ENCODE measurements around the gene TGOLN2. TPM values are rescaled to one million over a fixed set of nuclear protein-coding genes. Genes with fewer than 3 reads are reported as not detected.

Gene TGOLN2
- total RNA-seq, 4 donors from 2014 or later, result 101 to 148 (median 136) TPM

DNA sequence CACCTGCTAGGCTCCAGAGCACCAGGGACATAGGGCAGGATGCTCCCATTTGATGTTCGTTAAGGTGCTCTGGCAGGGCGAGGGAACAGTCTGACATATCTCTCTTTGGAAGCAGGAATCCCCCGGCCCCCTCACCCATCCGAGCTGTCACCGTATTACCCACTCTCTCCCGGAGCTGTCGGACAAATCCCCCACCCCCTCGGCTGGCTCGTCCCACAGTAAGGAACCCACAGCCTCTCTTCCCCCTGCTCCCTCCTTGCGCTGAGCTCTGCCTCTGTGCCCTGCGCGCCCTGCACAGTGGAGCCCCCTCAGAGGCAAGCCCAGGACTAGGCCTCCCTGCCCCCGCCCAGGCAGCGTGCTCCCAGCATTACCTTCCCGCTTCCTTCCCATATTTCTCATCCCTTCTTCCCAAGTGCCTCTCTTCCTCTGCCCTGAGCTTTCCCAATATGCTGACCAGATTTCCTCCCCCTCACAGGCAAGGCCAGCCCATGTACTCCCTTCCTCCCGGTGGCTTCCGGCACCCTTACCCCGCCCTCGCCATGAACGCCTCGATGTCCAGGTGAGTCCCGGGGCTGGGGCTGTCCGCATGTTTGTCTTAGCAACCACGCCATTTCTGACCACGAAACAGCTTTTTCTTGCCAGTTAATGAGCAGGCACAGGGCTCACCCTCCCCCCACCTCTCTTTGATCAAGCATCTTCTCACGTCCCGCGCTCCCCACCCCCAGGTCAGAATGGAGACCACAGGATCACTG lies 23.8 kb downstream of the TGOLN2 start:
- TF ChIP-seq, protein P1, sequence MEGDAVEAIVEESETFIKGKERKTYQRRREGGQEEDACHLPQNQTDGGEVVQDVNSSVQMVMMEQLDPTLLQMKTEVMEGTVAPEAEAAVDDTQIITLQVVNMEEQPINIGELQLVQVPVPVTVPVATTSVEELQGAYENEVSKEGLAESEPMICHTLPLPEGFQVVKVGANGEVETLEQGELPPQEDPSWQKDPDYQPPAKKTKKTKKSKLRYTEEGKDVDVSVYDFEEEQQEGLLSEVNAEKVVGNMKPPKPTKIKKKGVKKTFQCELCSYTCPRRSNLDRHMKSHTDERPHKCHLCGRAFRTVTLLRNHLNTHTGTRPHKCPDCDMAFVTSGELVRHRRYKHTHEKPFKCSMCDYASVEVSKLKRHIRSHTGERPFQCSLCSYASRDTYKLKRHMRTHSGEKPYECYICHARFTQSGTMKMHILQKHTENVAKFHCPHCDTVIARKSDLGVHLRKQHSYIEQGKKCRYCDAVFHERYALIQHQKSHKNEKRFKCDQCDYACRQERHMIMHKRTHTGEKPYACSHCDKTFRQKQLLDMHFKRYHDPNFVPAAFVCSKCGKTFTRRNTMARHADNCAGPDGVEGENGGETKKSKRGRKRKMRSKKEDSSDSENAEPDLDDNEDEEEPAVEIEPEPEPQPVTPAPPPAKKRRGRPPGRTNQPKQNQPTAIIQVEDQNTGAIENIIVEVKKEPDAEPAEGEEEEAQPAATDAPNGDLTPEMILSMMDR (IDR thresholded peaks at IDR 0.05), result no peak
- TF ChIP-seq POLR2AphosphoS5 (IDR thresholded peaks at IDR 0.05), result no peak
- intact Hi-C loops (cut with DNase I), result loop anchor here (5.0 kb wide), 1 partner anchor 172 kb away; the partner anchor contains the start of gene TCF7L1

DNA sequence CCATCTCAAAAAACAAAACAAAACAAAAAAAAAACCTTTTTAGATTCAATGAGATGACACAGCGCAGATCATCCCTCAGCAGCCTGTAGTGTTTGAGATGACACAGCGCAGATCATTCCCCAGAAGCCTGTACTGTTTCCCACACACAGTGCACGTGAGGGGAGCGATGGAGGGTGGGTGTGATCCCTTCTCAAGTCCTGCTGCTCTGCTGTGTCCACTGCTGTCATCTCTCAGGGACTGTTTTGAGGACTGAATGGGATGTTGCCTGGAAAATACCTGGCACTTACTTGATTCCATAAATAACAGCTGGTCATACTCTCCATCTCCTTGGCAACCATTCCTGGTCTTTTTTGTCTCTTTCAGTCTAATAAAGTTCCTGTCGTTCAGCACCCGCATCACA lies 25.7 kb downstream of the TGOLN2 start:
- no peaks in the 10 kb centered on the region for H3K9me3 ChIP-seq
- 56% methylated on average over 6 of the region's 6 CpGs for WGBS
- H3K27ac ChIP-seq (replicated peaks in 1 of 4), result no peak overlapping the region
- peaks cover 0 to 20% (median 10%) of the 10 kb centered on the region in 4 donors for H3K4me1 ChIP-seq
- intact Hi-C loops (cut with DNase I), result loop anchor here (5.0 kb wide), 1 partner anchor 170 kb away; the partner anchor contains the start of gene TCF7L1
- no peaks in the 10 kb centered on the region for H3K27me3 ChIP-seq
- peaks cover 14 to 52% (median 43%) of the 10 kb centered on the region in 4 donors for H3K36me3 ChIP-seq
- TF ChIP-seq, protein P1 (IDR thresholded peaks at IDR 0.05), result no peak
- TF ChIP-seq POLR2A (IDR thresholded peaks at IDR 0.05; ENCODE audit: low read depth), result no peak
- TF ChIP-seq EP300 (IDR thresholded peaks at IDR 0.05), result no peak
- no peak for TF ChIP-seq POLR2AphosphoS5 (IDR thresholded peaks at IDR 0.05)
- DNase-seq (ENCODE audit: extremely low spot score), result no peak
- H3K4me3 ChIP-seq, result no peak overlapping the region

More for the DNA sequence above, 23.8 kb downstream of the TGOLN2 start:
- Histone ChIP-seq H3K9me3 (no peaks in the 10 kb centered on the region), H3K27me3 (no peaks in the 10 kb centered on the region), H3K4me1 (peaks cover 9 to 23% (median 17%) of the 10 kb centered on the region in 4 donors), H3K36me3 (peaks cover 20 to 64% (median 52%) of the 10 kb centered on the region in 4 donors), H3K27ac (replicated peaks in 1 of 4) (no peak overlapping the region), H3K4me3 (no peak overlapping the region)
- WGBS, result 90% methylated on average over 26 of the region's 28 CpGs
- no peak for DNase-seq (ENCODE audit: extremely low spot score)

DNA sequence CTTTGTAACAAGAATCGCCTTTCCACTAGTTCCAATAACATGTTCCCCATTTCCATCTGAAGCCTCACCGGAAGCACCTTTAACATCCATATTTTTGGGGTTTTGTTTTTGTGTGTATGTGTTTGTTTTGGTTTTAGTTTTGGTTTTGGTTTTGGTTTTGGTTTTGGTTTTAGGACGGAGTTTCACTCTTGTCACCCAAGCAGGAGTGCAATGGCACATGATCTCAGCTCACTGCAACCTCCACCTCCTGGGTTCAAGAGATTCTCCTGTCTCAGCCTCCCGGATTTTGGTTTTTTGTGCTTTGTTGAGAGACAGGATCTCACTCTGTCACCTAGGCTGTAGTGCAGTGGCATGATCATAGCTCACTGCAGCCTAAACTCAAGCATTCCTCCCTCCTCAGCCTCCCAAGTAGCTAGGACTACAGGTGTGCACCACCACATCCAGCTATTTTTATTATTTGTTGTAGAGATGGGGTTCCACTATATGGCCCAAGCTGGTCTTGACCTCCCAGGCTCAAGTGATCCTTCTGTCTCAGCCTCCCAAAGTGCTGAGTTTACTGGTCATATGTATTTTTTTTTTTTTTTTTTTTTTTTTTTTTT lies 36.3 kb downstream of the TGOLN2 start:
- WGBS, result 82% methylated on average over 4 of the region's 4 CpGs
- DNase-seq (ENCODE audit: extremely low spot score), result no peak
- Histone ChIP-seq H3K27ac (replicated peaks in 1 of 4) (no peak overlapping the region), H3K9me3 (no peaks in the 10 kb centered on the region), H3K4me3 (peak overlapping the region in 1 of 4 donors; percentile 1), H3K4me1 (peaks cover 0 to 7% (median 0%) of the 10 kb centered on the region in 4 donors), H3K36me3 (peaks cover 0 to 20% (median 2%) of the 10 kb centered on the region in 4 donors), H3K27me3 (no peaks in the 10 kb centered on the region)
- TF ChIP-seq EP300 (IDR thresholded peaks at IDR 0.05) (no peak), POLR2AphosphoS5 (IDR thresholded peaks at IDR 0.05) (no peak)
- intact Hi-C loops (cut with DNase I), result no loop called here

DNA sequence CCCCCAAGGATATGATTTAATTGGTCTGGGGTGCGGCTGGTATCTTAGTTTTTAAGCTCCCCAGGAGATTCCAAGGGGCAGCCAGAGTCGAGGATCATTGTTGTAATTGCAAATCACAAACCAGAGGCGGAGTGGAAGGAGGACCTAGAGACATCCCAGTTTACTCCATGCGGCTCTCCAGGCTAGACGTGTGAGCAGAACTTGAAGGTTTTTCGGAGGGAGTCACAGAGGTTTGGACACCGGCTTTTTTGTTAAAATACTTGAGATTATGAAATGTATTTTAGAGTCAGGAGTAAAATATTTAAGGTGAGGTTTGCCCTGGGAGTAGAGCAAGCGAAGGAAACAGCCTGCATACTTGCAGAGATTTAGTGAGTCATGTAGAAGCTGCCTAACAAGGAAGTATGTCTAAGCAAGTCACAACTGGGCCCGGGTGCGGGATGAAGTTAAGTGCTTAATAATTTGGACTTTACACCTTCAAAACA lies 39.5 kb downstream of the TGOLN2 start:
- no peaks in the 10 kb centered on the region for H3K9me3 ChIP-seq
- intact Hi-C loops (cut with DNase I), result no loop called here
- no peak for TF ChIP-seq EP300 (IDR thresholded peaks at IDR 0.05)
- TF ChIP-seq, protein P1 (IDR thresholded peaks at IDR 0.05), result no peak
- no peak for TF ChIP-seq POLR2AphosphoS5 (IDR thresholded peaks at IDR 0.05)
- TF ChIP-seq POLR2A (IDR thresholded peaks at IDR 0.05; ENCODE audit: low read depth), result no peak
- H3K27me3 ChIP-seq, result no peaks in the 10 kb centered on the region
- peaks cover 4 to 37% (median 12%) of the 10 kb centered on the region in 4 donors for H3K36me3 ChIP-seq
- DNase-seq (ENCODE audit: extremely low spot score), result no peak
- H3K4me3 ChIP-seq, result no peak overlapping the region
- 80% methylated on average over 10 of the region's 10 CpGs for WGBS
- H3K27ac ChIP-seq (replicated peaks in 1 of 4), result no peak overlapping the region
- peaks cover 5 to 13% (median 9%) of the 10 kb centered on the region in 4 donors for H3K4me1 ChIP-seq

DNA sequence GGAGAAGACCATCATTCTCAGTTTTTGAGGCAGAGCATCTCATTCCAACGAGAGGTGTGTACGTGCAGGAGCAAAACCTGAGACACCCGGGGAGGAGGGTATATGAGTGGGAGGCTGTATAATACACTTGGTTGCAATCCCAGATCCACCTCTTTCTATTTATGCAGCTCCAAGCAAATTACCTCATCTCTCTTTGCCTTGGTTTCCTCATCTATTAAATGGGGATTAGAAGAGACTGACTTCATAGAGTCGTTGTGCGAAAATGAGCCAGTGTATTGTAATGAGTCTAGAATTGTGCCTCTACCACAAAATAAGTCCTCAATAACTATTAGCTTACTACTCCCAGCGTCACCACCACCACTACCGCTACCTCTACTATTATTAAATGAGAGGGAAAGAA lies 40.1 kb downstream of the TGOLN2 start:
- no peak overlapping the region for H3K4me3 ChIP-seq
- 87% methylated on average over 7 of the region's 7 CpGs for WGBS
- H3K4me1 ChIP-seq, result peaks cover 5 to 13% (median 11%) of the 10 kb centered on the region in 4 donors
- intact Hi-C loops (cut with DNase I), result no loop called here
- H3K9me3 ChIP-seq, result no peaks in the 10 kb centered on the region
- no peak overlapping the region for H3K27ac ChIP-seq (replicated peaks in 1 of 4)
- H3K36me3 ChIP-seq, result peaks cover 4 to 35% (median 12%) of the 10 kb centered on the region in 4 donors
- no peak for DNase-seq (ENCODE audit: extremely low spot score)
- TF ChIP-seq, protein P1 (IDR thresholded peaks at IDR 0.05), result no peak
- H3K27me3 ChIP-seq, result no peaks in the 10 kb centered on the region
